PFSK-1 (cell line): ENCODE measurements around the gene MARVELD3.

Experiments
- FOXP2 ChIP-seq: optimal IDR thresholded peaks from 2 replicates; pipeline ENCODE3; 2011; ENCODE audit warnings: borderline replicate concordance, control low read depth, inconsistent platforms; ENCODE audit not compliant: insufficient read depth; ENCODE audit errors: extremely low read length, extremely low read depth
- POLR2AphosphoS5 ChIP-seq: IDR thresholded peaks from 2 replicates; pipeline ENCODE4 v1.6.1; 2012; ENCODE audit warnings: low read depth, mild to moderate bottlenecking, control low read depth, low read length, moderate library complexity
- SIN3A ChIP-seq: IDR thresholded peaks from 2 replicates; pipeline ENCODE4 v1.6.1; 2012; ENCODE audit warnings: mild to moderate bottlenecking, low read length, moderate library complexity, borderline replicate concordance; ENCODE audit not compliant: insufficient read depth
- TAF1 ChIP-seq: IDR thresholded peaks from 2 replicates; pipeline ENCODE4 v1.6.1; 2012; ENCODE audit warnings: low read length, control low read depth, borderline replicate concordance; ENCODE audit not compliant: insufficient read depth
- TF ChIP-seq, protein P1 (sequence below), 2 experiments: IDR thresholded peaks; 2 replicates each; pipeline versions ENCODE4 v1.6.1 to v1.8.0; 2011 to 2012; ENCODE audit warnings: low read depth in 2 of 2, low read length in 2 of 2, control low read depth in 1 of 2, inconsistent platforms in 1 of 2, mild to moderate bottlenecking in 1 of 2, moderate library complexity in 1 of 2; ENCODE audit not compliant: insufficient read depth in 1 of 2

The MARVELD3 gene

DNA sequence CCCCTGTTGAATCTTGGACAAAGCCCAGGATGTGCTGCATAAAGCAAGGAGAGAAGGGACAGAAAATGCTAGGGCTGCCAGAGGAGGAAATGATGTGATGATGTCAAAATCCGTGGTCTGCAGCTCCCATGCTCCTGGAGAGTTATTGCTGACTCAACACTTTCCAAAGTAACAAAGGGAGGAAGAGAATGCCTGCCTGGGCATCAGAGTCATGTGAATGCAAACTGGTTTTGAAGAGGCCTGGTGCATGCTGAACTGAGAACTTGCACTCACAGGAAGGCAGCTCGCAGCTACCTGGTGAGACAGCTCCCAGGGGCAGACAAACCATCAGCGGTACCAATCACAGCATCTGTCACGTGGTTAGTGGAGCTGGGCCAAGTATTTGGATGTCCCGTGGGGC is 2.8 kb downstream of the MARVELD3 start:
- TF ChIP-seq TAF1 (no peak), SIN3A (no peak), POLR2AphosphoS5 (no peak), FOXP2 (no peak)
- TF ChIP-seq, protein P1, sequence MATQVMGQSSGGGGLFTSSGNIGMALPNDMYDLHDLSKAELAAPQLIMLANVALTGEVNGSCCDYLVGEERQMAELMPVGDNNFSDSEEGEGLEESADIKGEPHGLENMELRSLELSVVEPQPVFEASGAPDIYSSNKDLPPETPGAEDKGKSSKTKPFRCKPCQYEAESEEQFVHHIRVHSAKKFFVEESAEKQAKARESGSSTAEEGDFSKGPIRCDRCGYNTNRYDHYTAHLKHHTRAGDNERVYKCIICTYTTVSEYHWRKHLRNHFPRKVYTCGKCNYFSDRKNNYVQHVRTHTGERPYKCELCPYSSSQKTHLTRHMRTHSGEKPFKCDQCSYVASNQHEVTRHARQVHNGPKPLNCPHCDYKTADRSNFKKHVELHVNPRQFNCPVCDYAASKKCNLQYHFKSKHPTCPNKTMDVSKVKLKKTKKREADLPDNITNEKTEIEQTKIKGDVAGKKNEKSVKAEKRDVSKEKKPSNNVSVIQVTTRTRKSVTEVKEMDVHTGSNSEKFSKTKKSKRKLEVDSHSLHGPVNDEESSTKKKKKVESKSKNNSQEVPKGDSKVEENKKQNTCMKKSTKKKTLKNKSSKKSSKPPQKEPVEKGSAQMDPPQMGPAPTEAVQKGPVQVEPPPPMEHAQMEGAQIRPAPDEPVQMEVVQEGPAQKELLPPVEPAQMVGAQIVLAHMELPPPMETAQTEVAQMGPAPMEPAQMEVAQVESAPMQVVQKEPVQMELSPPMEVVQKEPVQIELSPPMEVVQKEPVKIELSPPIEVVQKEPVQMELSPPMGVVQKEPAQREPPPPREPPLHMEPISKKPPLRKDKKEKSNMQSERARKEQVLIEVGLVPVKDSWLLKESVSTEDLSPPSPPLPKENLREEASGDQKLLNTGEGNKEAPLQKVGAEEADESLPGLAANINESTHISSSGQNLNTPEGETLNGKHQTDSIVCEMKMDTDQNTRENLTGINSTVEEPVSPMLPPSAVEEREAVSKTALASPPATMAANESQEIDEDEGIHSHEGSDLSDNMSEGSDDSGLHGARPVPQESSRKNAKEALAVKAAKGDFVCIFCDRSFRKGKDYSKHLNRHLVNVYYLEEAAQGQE (IDR thresholded peaks at IDR 0.05; ENCODE audit: insufficient read depth in 1 of 2, low read depth in 2 of 2, low read length in 2 of 2) = no peak

DNA sequence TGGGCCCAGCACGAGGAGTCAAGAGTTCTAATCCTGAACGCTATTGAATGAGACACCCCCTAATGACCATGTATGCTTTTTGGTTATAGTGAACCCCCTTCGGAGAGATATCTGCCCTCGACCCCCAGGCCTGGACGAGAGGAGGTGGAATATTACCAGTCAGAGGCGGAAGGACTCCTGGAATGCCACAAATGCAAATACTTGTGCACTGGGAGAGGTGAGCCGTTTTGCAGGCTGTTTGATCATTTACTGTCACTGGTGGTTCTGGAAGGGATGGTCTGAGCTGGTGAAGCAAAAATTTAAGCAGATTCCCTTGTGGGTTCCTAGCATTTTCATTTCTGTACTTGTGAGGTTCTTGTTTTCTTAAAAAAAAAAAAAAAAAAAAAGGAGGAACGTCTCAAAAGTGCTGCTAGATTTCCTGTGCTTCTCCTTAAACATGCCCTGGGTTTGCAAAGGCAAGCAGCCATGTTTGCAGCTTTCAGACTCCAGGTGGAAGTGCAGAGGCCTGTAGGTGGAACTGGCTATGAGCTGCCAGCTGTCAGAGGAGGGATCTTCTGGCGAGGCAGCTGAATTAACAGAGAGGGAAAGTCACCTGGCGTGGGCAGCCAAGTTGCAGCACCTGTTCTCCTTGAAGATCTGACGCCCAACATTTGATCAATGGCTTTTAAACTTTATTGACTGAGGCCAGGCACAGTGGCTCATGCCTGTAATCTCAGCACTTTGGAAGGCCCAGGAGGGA is 3.5 kb downstream of the MARVELD3 start:
- TF ChIP-seq FOXP2 = no peak
- TF ChIP-seq, protein P1 (IDR thresholded peaks at IDR 0.05; ENCODE audit: insufficient read depth in 1 of 2, low read depth in 2 of 2, low read length in 2 of 2) = no peak

DNA sequence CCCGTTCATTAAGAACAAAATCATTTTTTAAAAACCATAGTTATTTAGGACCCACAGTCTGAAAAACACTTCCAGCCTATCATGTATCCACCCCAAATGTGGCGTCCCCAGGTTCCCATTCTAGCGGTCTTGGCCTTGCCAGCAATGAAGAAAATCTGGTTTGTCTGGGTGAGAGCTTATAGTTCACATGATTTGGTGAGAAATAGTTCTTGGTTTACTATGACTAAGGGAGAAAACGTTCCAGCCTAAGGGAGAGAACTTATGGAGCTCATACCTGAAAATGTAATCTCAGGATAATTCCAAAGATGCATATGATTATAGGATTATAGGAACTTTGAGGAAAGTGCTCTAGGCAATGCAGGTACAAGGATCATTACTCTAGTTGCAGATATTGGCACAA is 4.8 kb downstream of the MARVELD3 start:
- TF ChIP-seq POLR2AphosphoS5 = no peak
- no peak for TF ChIP-seq FOXP2
- TF ChIP-seq SIN3A = no peak
- TF ChIP-seq TAF1 = no peak
- TF ChIP-seq, protein P1 (IDR thresholded peaks at IDR 0.05; ENCODE audit: insufficient read depth in 1 of 2, low read depth in 2 of 2, low read length in 2 of 2) = no peak

DNA sequence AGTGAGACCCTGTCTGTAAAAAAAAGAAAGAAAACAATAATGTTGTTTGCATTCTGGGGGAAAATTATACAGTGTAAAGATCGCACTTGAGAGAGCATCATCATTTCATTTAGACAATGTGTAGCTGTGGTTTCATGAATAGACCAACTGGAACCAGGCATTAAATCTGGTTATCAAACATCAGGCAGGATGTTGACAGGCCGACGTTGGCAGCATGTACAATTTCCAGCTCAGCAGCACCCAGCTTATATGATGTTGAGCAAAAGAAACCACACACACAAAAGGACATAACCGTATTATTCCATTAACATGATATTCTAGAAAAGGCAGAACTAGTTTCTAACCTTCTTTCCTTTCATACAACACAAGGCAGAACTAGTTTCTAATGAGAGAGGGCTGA is 5.8 kb downstream of the MARVELD3 start:
- TF ChIP-seq POLR2AphosphoS5 = no peak
- TF ChIP-seq, protein P1 (IDR thresholded peaks at IDR 0.05; ENCODE audit: insufficient read depth in 1 of 2, low read depth in 2 of 2, low read length in 2 of 2) = no peak
- TF ChIP-seq FOXP2 = no peak
- TF ChIP-seq TAF1 = no peak
- no peak for TF ChIP-seq SIN3A

DNA sequence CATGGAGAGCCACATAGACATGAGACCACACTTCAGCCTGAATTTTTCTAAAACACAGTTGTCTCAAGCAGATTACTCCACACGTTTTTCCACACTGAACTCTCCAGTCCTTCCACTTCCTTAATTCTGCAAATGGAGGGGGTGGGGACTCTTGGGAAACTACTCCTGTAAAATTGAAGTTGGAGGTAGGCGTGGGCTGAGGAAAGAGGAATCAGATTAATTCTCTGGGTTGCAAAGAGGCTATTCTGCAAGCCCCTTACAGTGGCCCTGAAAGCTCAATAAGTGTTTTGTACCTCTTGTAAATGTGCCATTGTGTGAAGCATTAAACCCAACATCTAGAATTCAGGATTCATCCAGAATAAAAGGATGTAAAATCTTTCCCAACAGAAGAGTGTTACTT is 9.6 kb downstream of the MARVELD3 start:
- no peak for TF ChIP-seq POLR2AphosphoS5
- TF ChIP-seq TAF1 = no peak
- TF ChIP-seq FOXP2 = no peak
- TF ChIP-seq SIN3A = no peak
- TF ChIP-seq, protein P1 (IDR thresholded peaks at IDR 0.05; ENCODE audit: insufficient read depth in 1 of 2, low read depth in 2 of 2, low read length in 2 of 2) = no peak
